HEK293T (cell line): ENCODE data around the gene CLEC16A.
A peak's percentile ranks its signal among the peaks of the same experiment; 100 is the strongest.

Source experiments
- CTCF ChIA-PET: fragments of 350-600 bp; formaldehyde crosslinking; extraction: SDS; loops from one replicate; lab custom pipeline; 2021; ENCODE audit warnings: antibody characterized with exemption, inconsistent platforms; lab: Yijun Ruan, JAX
- POLR2A ChIA-PET: fragments of 350-600 bp; formaldehyde crosslinking; extraction: SDS; loops from one replicate; lab custom pipeline; 2020; ENCODE audit warnings: antibody characterized with exemption, inconsistent platforms; lab: Yijun Ruan, JAX
- DNase-seq: peaks from one replicate; pipeline ENCODE4 v3.0.0; 2012; ENCODE audit warnings: mixed read lengths; ENCODE audit errors: extremely low spot score
- ARNT ChIP-seq: fragments of 450-650 bp; IDR thresholded peaks from 2 replicates; pipeline ENCODE4 v1.6.1; 2017; ENCODE audit warnings: mild to moderate bottlenecking
- BHLHE40 ChIP-seq: fragments of 450-650 bp; IDR thresholded peaks from 2 replicates; pipeline ENCODE4 v1.6.1; 2016; ENCODE audit warnings: mild to moderate bottlenecking, moderate library complexity, borderline replicate concordance
- CTBP1 ChIP-seq: fragments of 450-650 bp; IDR thresholded peaks from 2 replicates; pipeline ENCODE4 v1.6.1; 2016; ENCODE audit warnings: borderline replicate concordance
- ELF4 ChIP-seq: fragments of 450-650 bp; IDR thresholded peaks from 2 replicates; pipeline ENCODE4 v1.6.1; 2017; ENCODE audit warnings: antibody characterized with exemption
- FOXK2 ChIP-seq: fragments of 450-650 bp; IDR thresholded peaks from 2 replicates; pipeline ENCODE4 v1.6.1; 2016; ENCODE audit warnings: mild to moderate bottlenecking
- HDGF ChIP-seq: fragments of 450-650 bp; IDR thresholded peaks from 2 replicates; pipeline ENCODE4 v1.6.1; 2017; ENCODE audit warnings: antibody characterized with exemption, borderline replicate concordance
- L3MBTL2 ChIP-seq: fragments of 450-650 bp; conservative IDR thresholded peaks from 2 replicates; pipeline ENCODE4 v1.6.1; 2016; ENCODE audit warnings: mild to moderate bottlenecking
- LEF1 ChIP-seq: fragments of 450-650 bp; IDR thresholded peaks from 2 replicates; pipeline ENCODE4 v1.6.1; 2017; ENCODE audit warnings: mild to moderate bottlenecking, borderline replicate concordance
- NFRKB ChIP-seq: fragments of 450-650 bp; IDR thresholded peaks from 2 replicates; pipeline ENCODE4 v1.6.1; 2016; ENCODE audit warnings: mild to moderate bottlenecking, moderate library complexity
- SP1 ChIP-seq: fragments of 450-650 bp; IDR thresholded peaks from 2 replicates; pipeline ENCODE4 v1.6.1; 2017
- SUZ12 ChIP-seq: fragments of 450-650 bp; IDR thresholded peaks from 2 replicates; pipeline ENCODE4 v1.6.1; 2016; ENCODE audit warnings: mild to moderate bottlenecking
- TARDBP ChIP-seq: fragments of 450-650 bp; IDR thresholded peaks from 2 replicates; pipeline ENCODE4 v1.6.1; 2016
- ZNF384 ChIP-seq: fragments of 450-650 bp; IDR thresholded peaks from 2 replicates; pipeline ENCODE4 v1.6.1; 2016
- TF ChIP-seq, protein P1 (sequence below): fragments of 450-650 bp; IDR thresholded peaks from 2 replicates; pipeline ENCODE4 v1.6.1; 2016

The CLEC16A gene

GRCh38 chr16:10949424-10949970, 5.1 kb downstream of the CLEC16A start:
- no peak for DNase-seq

GRCh38 chr16:10950393-10950792, 6.0 kb downstream of the CLEC16A start:
- POLR2A ChIA-PET, result interaction anchor here (1.4 kb wide), 1 partner anchor 8 kb away, joined by 3 read pairs; the partner anchor contains the start of gene DEXI
- DNase-seq, result no peak
- TF ChIP-seq L3MBTL2 (no peak), HDGF (no peak), SP1 (no peak), FOXK2 (no peak), BHLHE40 (no peak), LEF1 (no peak), NFRKB (no peak), ARNT (no peak), ZNF384 (no peak), CTBP1 (no peak)
- CTCF ChIA-PET, result interaction anchor here (1.3 kb wide), 1 partner anchor 13 kb away, joined by 4 read pairs; no protein-coding TSS in a partner anchor

More at GRCh38 chr16:10949424-10949970, 5.1 kb downstream of the CLEC16A start:
- CTCF ChIA-PET, result interaction anchor here (0.6 to 1.3 kb wide), 2 partner anchors 14 to 572 kb away, joined by 3 to 4 read pairs; no protein-coding TSS in a partner anchor
- TF ChIP-seq, protein P1, sequence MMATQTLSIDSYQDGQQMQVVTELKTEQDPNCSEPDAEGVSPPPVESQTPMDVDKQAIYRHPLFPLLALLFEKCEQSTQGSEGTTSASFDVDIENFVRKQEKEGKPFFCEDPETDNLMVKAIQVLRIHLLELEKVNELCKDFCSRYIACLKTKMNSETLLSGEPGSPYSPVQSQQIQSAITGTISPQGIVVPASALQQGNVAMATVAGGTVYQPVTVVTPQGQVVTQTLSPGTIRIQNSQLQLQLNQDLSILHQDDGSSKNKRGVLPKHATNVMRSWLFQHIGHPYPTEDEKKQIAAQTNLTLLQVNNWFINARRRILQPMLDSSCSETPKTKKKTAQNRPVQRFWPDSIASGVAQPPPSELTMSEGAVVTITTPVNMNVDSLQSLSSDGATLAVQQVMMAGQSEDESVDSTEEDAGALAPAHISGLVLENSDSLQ, result peak; percentile 7; the same call in 1 of the 2 replicates
- no peak for TF ChIP-seq L3MBTL2
- POLR2A ChIA-PET, result no interaction called here

DNA sequence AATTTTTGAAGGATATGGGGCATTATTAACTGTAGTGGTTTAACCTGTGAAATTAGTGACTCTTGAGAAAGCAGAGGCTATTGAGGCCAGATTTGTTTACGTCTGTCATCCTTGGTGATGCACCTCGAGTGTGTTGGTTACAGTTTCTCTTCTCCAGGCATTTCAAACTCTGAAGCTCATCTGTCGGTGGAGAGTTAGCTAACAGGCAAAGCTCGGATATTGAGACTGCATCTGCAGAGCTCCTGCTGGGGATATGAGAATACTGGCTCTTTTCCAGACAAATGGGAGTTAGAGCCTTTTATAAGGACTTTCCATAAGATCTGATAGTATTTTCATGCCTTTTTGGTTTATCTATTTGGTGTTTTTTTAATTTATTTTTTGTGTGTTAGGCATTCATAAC, 6.7 kb downstream of the CLEC16A start:
- ChIA-PET POLR2A (interaction anchor here (1.4 kb wide), 1 partner anchor 9 kb away, joined by 3 read pairs; the partner anchor contains the start of gene DEXI), CTCF (no interaction called here)
- TF ChIP-seq ZNF384 (no peak), NFRKB (no peak), TARDBP (no peak)
- DNase-seq, result no peak

DNA sequence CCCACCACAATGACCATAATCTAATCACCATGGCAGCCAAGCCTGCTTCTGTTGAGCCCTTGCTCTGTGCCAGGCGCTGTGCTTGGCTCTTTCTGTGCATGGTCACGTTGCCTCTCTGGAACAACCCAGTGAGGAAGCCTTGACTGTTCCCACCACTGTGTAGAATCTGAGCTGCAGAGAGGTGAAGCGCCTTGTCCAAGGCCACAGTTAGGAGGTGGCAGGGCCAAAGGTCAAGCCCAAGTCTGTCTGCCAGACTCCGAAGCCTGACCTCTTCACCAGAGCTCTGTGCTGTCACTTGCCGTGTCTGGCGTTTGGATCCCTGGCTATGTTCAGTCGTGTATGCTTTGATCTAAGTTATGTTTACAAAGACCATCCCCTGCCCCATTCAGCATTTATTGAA, 10.5 kb downstream of the CLEC16A start:
- TF ChIP-seq SUZ12 (no peak), FOXK2 (no peak), LEF1 (no peak), NFRKB (no peak)
- POLR2A ChIA-PET, result interaction anchor here (0.9 to 1.2 kb wide), 2 partner anchors 12 to 301 kb away, joined by 3 read pairs; partner anchors contain the start of genes DEXI and SOCS1
- DNase-seq, result no peak
- CTCF ChIA-PET, result interaction anchor here (0.7 to 1.4 kb wide), 2 partner anchors 9 to 12 kb away, joined by 3 to 7 read pairs; no protein-coding TSS in a partner anchor

- ChIA-PET CTCF (interaction anchor here (1.1 kb wide), 1 partner anchor 414 kb away, joined by 4 read pairs; no protein-coding TSS in a partner anchor), POLR2A (interaction anchor here (0.9 kb wide), 1 partner anchor 298 kb away, joined by 3 read pairs; the partner anchor contains the start of gene SOCS1)
- TF ChIP-seq ZNF384 (peak; percentile 80), SUZ12 (no peak), SP1 (no peak), CTBP1 (no peak), TARDBP (no peak)
- TF ChIP-seq, protein P1, result 0 out of 2 replicates have a peak, but pooled peaks have one; percentile 18
- no peak for DNase-seq
Observed at GRCh38 chr16:10957771-10958482, 13.6 kb downstream of the CLEC16A start.

GRCh38 chr16:10959161-10959560, 14.8 kb downstream of the CLEC16A start:
- ChIA-PET POLR2A (no interaction called here), CTCF (interaction anchor here (1.6 kb wide), 1 partner anchor 12 kb away, joined by 5 read pairs; no protein-coding TSS in a partner anchor)
- no peak for TF ChIP-seq CTBP1
- TF ChIP-seq, protein P1, result no peak
- TF ChIP-seq SP1, result no peak
- no peak for TF ChIP-seq BHLHE40
- TF ChIP-seq SUZ12, result no peak
- no peak for DNase-seq

GRCh38 chr16:10961231-10961630, 16.9 kb downstream of the CLEC16A start:
- TF ChIP-seq ELF4 (no peak), CTBP1 (no peak), NFRKB (no peak)
- ChIA-PET CTCF (interaction anchor here (0.7 kb wide), 1 partner anchor 29 kb away, joined by 4 read pairs; no protein-coding TSS in a partner anchor), POLR2A (no interaction called here)
- DNase-seq, result no peak
